B cell (primary cell): ENCODE measurements around the gene SNRPN. TPM values are rescaled to one million over a fixed set of nuclear protein-coding genes. Genes with fewer than 3 reads are reported as not detected.
"Not testable (repeated sequence)": the region's sequence is repeated elsewhere in the genome, so short reads cannot be mapped to it uniquely, and the experiment has no call there.

Source experiments
- ATAC-seq: fragments of 200-7000 bp; cut with Tn5 transposase; one replicate; pipeline ENCODE4 v1.10.0; 2021; ENCODE audit warnings: low read depth, mild to moderate bottlenecking, moderate number of reproducible peaks, moderate library complexity
- CTCF ChIA-PET: fragments of 350-600 bp; sonication (Branson Sonifier 250); formaldehyde crosslinking; loops from one replicate; lab custom pipeline; 2021; ENCODE audit warnings: antibody characterized with exemption, inconsistent platforms; lab: Charles Lee
- POLR2A ChIA-PET: fragments of 350-600 bp; sonication (Branson Sonifier 250); formaldehyde crosslinking; loops from one replicate; lab custom pipeline; 2021; ENCODE audit warnings: antibody characterized with exemption; lab: Charles Lee
- DNase-seq: peaks from one replicate; pipeline ENCODE4 v3.0.0; 2013
- H2AFZ ChIP-seq: 2 replicates; pipeline ENCODE4 v1.6.1; 2012; ENCODE audit warnings: mild to moderate bottlenecking, low read depth, low read length; ENCODE audit not compliant: insufficient read depth, poor library complexity, severe bottlenecking
- H3K27ac ChIP-seq, 2 donors: 1 replicate in 1 of 2; 2 replicates in 1 of 2; pipeline ENCODE4 v1.5.1; 2012 to 2013; ENCODE audit warnings: low read length in 2 of 2, mild to moderate bottlenecking in 2 of 2, moderate library complexity in 1 of 2
- H3K27me3 ChIP-seq, 4 experiments: fragments of 200-600 bp in 1 of 4; sonication (generic) in 1 of 4; replicated peaks in 1 of 4; 1 replicate in 2 of 4; 2 replicates in 2 of 4; pipeline versions ENCODE4 v1.6.1 to v1.7.0; 2013 to 2016; ENCODE audit warnings: low read length in 3 of 4, mild to moderate bottlenecking in 2 of 4, mixed read lengths in 1 of 4, moderate library complexity in 1 of 4; ENCODE audit not compliant: insufficient read depth in 4 of 4, control insufficient read depth in 3 of 4; ENCODE audit errors: control extremely low read depth in 1 of 4
- H3K36me3 ChIP-seq, 2 experiments: replicated peaks in 1 of 2; 1 replicate in 1 of 2; 2 replicates in 1 of 2; pipeline versions ENCODE4 v1.6.1 to v1.7.1; 2013; ENCODE audit warnings: low read length in 1 of 2; ENCODE audit not compliant: insufficient read depth in 2 of 2, control insufficient read depth in 1 of 2; ENCODE audit errors: control extremely low read depth in 1 of 2, extremely low read depth in 1 of 2
- H3K4me1 ChIP-seq, 2 donors: fragments of 200-600 bp in 1 of 2; sonication (generic) in 1 of 2; 1 replicate in 1 of 2; 2 replicates in 1 of 2; pipeline versions ENCODE4 v1.5.1 to v1.6.1; 2013 to 2017; ENCODE audit warnings: low read length in 2 of 2; ENCODE audit not compliant: control insufficient read depth in 2 of 2, insufficient read depth in 2 of 2
- H3K4me2 ChIP-seq: replicated peaks from 2 replicates; pipeline ENCODE3; 2012; ENCODE audit warnings: mild to moderate bottlenecking, low read depth, low read length; ENCODE audit not compliant: poor library complexity, severe bottlenecking
- H3K4me3 ChIP-seq, 5 experiments: fragments of 200-600 bp in 1 of 5; sonication (generic) in 1 of 5; 1 replicate in 3 of 5; 2 replicates in 2 of 5; pipeline versions ENCODE4 v1.5.1 to v1.7.0; 2011 to 2016; ENCODE audit warnings: low read length in 4 of 5, mild to moderate bottlenecking in 4 of 5, low read depth in 2 of 5, control low read depth in 1 of 5, moderate library complexity in 1 of 5; ENCODE audit not compliant: insufficient read depth in 1 of 5; ENCODE audit errors: control extremely low read depth in 1 of 5, extremely low read depth in 1 of 5
- H3K79me2 ChIP-seq: fragments of 200-600 bp; sonication (generic); one replicate; pipeline ENCODE4 v1.6.0; 2016; ENCODE audit warnings: low read length; ENCODE audit not compliant: control insufficient read depth, insufficient read depth
- H3K9ac ChIP-seq: fragments of 200-600 bp; sonication (generic); 2 replicates; pipeline ENCODE4 v1.6.1; 2017; ENCODE audit warnings: mild to moderate bottlenecking, low read length, moderate library complexity
- H3K9me3 ChIP-seq, 3 donors: one replicate each; pipeline versions ENCODE4 v1.6.1 to v1.7.1; 2013; ENCODE audit warnings: low read length in 2 of 3; ENCODE audit not compliant: control insufficient read depth in 2 of 3, insufficient read depth in 1 of 3; ENCODE audit errors: control extremely low read depth in 1 of 3
- H4K20me1 ChIP-seq: 2 replicates; pipeline ENCODE4 v1.6.0; 2012; ENCODE audit warnings: mild to moderate bottlenecking, low read length; ENCODE audit not compliant: insufficient read depth, control insufficient read depth, poor library complexity, severe bottlenecking
- H3K27ac Mint-ChIP-seq: one replicate; pipeline ENCODE4 v1.8.0; 2021; ENCODE audit warnings: mixed read lengths
- H3K27me3 Mint-ChIP-seq: one replicate; pipeline ENCODE4 v1.8.0; 2021; ENCODE audit warnings: mixed read lengths
- H3K4me1 Mint-ChIP-seq: one replicate; pipeline ENCODE4 v1.8.0; 2021; ENCODE audit warnings: mixed read lengths
- H3K4me3 Mint-ChIP-seq: one replicate; pipeline ENCODE4 v1.8.0; 2021; ENCODE audit warnings: mixed read lengths
- H3K9me3 Mint-ChIP-seq: one replicate; pipeline ENCODE4 v1.8.0; 2022; ENCODE audit warnings: mixed read lengths; ENCODE audit not compliant: insufficient read depth
- EZH2 ChIP-seq: IDR thresholded peaks from 2 replicates; pipeline ENCODE4 v1.6.1; 2012; ENCODE audit warnings: borderline replicate concordance, low read depth, mild to moderate bottlenecking, moderate library complexity, low read length; ENCODE audit not compliant: insufficient read depth, poor library complexity, severe bottlenecking
- WGBS: methylation state at CpG from one replicate; pipeline ENCODE4 v1.1.5; 2013; ENCODE audit warnings: missing lambda C conversion rate; ENCODE audit not compliant: insufficient coverage; 5-methylcytosine and 5-hydroxymethylcytosine counted together
- intact Hi-C: fragments of 100-400 bp; cut with micrococcal nuclease; formaldehyde crosslinking; loops from one replicate; pipeline ENCODE4 v1.10.0; 2022
- polyA plus RNA-seq: library from polyadenylated mRNA; depleted of rRNA; stranded (reverse); fragments of >200 nt; gene quantifications from 2 replicates; pipeline ENCODE4 v1.2.3, GENCODE V29; 2012
- total RNA-seq, 2 donors: library from RNA; stranded (reverse); fragments of 120-200 nt in 1 of 2; gene quantifications; 1 replicate in 1 of 2; 2 replicates in 1 of 2; pipeline versions ENCODE4 v1.2.3 to v1.2.4, GENCODE V29; 2013 to 2022
- TF ChIP-seq, protein P1 (sequence below): fragments of 200-600 bp; IDR thresholded peaks from one replicate; pipeline ENCODE4 v1.8.0; 2022; ENCODE audit warnings: antibody characterized with exemption, mild to moderate bottlenecking

Gene SNRPN
- total and polyA plus RNA-seq, 2 donors (not counting 1 experiment from before 2014, with no cell fraction given): 83.6 to 119 TPM

DNA sequence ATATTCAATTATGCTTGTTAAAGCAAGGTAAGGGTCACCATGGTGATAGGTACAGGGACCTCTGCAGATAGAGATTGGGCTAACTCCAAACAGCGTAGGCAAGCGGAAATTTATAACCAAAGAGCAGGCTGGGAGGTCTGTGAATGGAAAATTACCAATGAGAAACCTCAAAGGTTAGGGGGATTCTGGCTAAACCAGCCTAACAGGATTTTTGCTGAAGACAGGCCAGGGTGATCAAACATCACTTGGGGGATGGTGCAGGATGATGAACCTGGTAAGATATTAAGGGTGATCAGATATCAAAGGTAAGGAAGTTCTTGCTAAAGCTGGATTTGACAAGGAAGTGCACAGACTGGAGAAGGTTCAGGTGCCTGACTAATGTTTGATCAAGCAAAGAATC lies 35.3 kb upstream of the SNRPN start:
- WGBS: 88% methylated on average over 2 of the region's 2 CpGs
- Histone ChIP-seq H3K27ac (no peak overlapping the region), H3K4me3 (no peak overlapping the region), H4K20me1 (no peaks in the 10 kb centered on the region), H3K79me2 (no peaks in the 10 kb centered on the region), H3K9ac (no peak overlapping the region), H3K4me2 (no peak overlapping the region), H3K27me3 (no peaks in the 10 kb centered on the region), H3K4me1 (no peaks in the 10 kb centered on the region), H3K9me3 (peaks cover 0 to 17% (median 1%) of the 10 kb centered on the region in 3 donors), H3K36me3 (no peaks in the 10 kb centered on the region), H2AFZ (no peak overlapping the region)
- ATAC-seq (no peak), DNase-seq (no peak)
- Mint-ChIP-seq H3K4me3 (no peak overlapping the region), H3K27me3 (no peaks in the 10 kb centered on the region), H3K27ac (no peak overlapping the region), H3K4me1 (no peaks in the 10 kb centered on the region), H3K9me3 (peaks cover 2% of the 10 kb centered on the region)
- CTCF ChIA-PET: no interaction called here
- POLR2A ChIA-PET: no interaction called here
- intact Hi-C loops: no loop called here
- no peak for TF ChIP-seq EZH2
- TF ChIP-seq, protein P1, sequence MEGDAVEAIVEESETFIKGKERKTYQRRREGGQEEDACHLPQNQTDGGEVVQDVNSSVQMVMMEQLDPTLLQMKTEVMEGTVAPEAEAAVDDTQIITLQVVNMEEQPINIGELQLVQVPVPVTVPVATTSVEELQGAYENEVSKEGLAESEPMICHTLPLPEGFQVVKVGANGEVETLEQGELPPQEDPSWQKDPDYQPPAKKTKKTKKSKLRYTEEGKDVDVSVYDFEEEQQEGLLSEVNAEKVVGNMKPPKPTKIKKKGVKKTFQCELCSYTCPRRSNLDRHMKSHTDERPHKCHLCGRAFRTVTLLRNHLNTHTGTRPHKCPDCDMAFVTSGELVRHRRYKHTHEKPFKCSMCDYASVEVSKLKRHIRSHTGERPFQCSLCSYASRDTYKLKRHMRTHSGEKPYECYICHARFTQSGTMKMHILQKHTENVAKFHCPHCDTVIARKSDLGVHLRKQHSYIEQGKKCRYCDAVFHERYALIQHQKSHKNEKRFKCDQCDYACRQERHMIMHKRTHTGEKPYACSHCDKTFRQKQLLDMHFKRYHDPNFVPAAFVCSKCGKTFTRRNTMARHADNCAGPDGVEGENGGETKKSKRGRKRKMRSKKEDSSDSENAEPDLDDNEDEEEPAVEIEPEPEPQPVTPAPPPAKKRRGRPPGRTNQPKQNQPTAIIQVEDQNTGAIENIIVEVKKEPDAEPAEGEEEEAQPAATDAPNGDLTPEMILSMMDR: no peak

DNA sequence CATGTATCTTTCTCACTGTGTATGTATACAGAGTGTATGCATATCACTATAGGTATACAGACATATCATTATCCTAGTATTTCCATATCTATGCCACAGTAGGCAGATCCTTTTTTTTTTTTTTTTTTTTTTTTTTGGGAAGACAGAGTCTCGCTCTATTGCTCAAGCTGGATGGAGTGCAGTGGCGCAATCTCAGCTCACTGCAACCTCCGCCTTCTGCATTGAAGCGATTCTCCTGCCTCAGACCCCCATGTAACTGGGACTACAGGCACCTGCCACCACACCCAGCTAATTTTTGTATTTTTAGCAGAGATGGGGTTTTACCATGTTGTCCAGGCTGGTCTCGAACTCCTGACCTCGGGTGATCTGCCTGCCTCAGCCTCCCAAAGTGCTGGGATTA lies 32.0 kb upstream of the SNRPN start:
- H3K4me1 ChIP-seq, H3K4me1 Mint-ChIP-seq, intact Hi-C loops, H3K4me3 ChIP-seq, H3K4me3 Mint-ChIP-seq, H3K27me3 ChIP-seq, H3K27me3 Mint-ChIP-seq, H3K9ac ChIP-seq, POLR2A ChIA-PET, DNase-seq, H3K36me3 ChIP-seq, H3K4me2 ChIP-seq, CTCF ChIA-PET, ATAC-seq, H3K9me3 ChIP-seq, H4K20me1 ChIP-seq, H3K9me3 Mint-ChIP-seq, H3K27ac Mint-ChIP-seq, H3K27ac ChIP-seq, H2AFZ ChIP-seq, H3K79me2 ChIP-seq: not testable (repeated sequence)
- no CpG with 5 or more reads among the region's 6 CpGs for WGBS
